AG04450 (cell line): Measurements from ENCODE around the gene SORCS2. TPM values are rescaled to one million over a fixed set of nuclear protein-coding genes. Genes with fewer than 3 reads are reported as not detected.
A peak's percentile ranks its signal among the peaks of the same experiment; 100 is the strongest.

Source experiments
- CTCF ChIA-PET: fragments of 300-600, 350-600 bp; formaldehyde crosslinking; extraction: SDS; loops from one replicate; lab custom pipeline; 2022; ENCODE audit warnings: antibody characterized with exemption, inconsistent platforms; lab: Charles Lee
- POLR2A ChIA-PET: fragments of 350-600 bp; formaldehyde crosslinking; extraction: SDS; loops from one replicate; lab custom pipeline; 2021; ENCODE audit warnings: antibody characterized with exemption, inconsistent platforms; lab: Yijun Ruan, JAX
- DNase-seq: peaks from one replicate; pipeline ENCODE4 v3.0.0-alpha.2; 2011; ENCODE audit warnings: low read depth, low spot score
- H3K27ac ChIP-seq: one replicate; pipeline ENCODE4 v1.5.1; 2012; ENCODE audit warnings: low read depth, low read length, control low read depth
- H3K27me3 ChIP-seq: one replicate; pipeline ENCODE4 v1.6.0; 2012; ENCODE audit warnings: low read length; ENCODE audit not compliant: control insufficient read depth, insufficient read depth
- H3K4me3 ChIP-seq: 2 replicates; pipeline ENCODE4 v1.5.1; 2011; ENCODE audit warnings: mild to moderate bottlenecking, low read depth, low read length, control low read depth
- H3K9me3 ChIP-seq: 2 replicates; pipeline ENCODE4 v1.5.1; 2012; ENCODE audit warnings: low read length; ENCODE audit not compliant: control insufficient read depth, insufficient read depth
- polyA plus RNA-seq: library from polyadenylated mRNA; depleted of rRNA; stranded (reverse); fragments of >200 nt; gene quantifications from 2 replicates; pipeline ENCODE4 v1.2.3, GENCODE V29; 2011
- TF ChIP-seq, protein P1 (sequence below): IDR thresholded peaks from 2 replicates; pipeline ENCODE4 v1.5.1; 2011; ENCODE audit warnings: low read depth, low read length, control low read depth, inconsistent platforms

Gene SORCS2
- polyA plus RNA-seq, 1 experiment: 0.29 TPM

DNA sequence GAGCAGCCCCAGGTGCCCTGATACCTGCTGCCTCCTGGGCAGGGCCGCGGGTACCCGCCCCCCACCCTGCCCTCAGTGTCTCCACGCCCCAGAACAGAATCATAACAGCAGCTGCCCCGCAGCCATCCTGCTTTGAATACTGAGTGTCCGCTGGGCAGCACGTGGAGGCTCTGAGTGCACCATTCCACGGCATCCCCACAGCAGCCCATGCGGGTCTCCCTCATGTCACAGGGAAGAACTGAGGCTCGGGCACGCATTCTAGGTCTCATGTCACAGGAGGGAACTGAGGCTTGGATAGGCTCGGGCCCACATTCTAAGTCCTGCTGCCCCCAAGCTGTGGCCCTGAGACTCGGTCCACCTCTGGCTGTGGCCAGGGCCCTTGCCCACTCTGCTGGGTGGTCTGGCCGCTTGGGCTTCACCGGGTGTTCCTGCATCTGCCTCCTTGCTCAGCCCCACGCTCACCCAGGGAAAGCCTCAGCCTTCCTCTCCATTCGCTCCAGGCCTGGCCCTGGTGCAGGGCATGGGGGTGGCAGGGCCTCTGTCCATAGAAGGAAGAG is 464.0 kb downstream of the SORCS2 start:
- H3K27ac ChIP-seq: no peak overlapping the region
- ChIA-PET CTCF (no interaction called here), POLR2A (no interaction called here)
- no peak for DNase-seq
- TF ChIP-seq, protein P1, sequence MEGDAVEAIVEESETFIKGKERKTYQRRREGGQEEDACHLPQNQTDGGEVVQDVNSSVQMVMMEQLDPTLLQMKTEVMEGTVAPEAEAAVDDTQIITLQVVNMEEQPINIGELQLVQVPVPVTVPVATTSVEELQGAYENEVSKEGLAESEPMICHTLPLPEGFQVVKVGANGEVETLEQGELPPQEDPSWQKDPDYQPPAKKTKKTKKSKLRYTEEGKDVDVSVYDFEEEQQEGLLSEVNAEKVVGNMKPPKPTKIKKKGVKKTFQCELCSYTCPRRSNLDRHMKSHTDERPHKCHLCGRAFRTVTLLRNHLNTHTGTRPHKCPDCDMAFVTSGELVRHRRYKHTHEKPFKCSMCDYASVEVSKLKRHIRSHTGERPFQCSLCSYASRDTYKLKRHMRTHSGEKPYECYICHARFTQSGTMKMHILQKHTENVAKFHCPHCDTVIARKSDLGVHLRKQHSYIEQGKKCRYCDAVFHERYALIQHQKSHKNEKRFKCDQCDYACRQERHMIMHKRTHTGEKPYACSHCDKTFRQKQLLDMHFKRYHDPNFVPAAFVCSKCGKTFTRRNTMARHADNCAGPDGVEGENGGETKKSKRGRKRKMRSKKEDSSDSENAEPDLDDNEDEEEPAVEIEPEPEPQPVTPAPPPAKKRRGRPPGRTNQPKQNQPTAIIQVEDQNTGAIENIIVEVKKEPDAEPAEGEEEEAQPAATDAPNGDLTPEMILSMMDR: no peak
- no peak overlapping the region for H3K4me3 ChIP-seq
- H3K9me3 ChIP-seq: no peaks in the 10 kb centered on the region; the same call in 1 of the 2 replicates
- no peaks in the 10 kb centered on the region for H3K27me3 ChIP-seq

DNA sequence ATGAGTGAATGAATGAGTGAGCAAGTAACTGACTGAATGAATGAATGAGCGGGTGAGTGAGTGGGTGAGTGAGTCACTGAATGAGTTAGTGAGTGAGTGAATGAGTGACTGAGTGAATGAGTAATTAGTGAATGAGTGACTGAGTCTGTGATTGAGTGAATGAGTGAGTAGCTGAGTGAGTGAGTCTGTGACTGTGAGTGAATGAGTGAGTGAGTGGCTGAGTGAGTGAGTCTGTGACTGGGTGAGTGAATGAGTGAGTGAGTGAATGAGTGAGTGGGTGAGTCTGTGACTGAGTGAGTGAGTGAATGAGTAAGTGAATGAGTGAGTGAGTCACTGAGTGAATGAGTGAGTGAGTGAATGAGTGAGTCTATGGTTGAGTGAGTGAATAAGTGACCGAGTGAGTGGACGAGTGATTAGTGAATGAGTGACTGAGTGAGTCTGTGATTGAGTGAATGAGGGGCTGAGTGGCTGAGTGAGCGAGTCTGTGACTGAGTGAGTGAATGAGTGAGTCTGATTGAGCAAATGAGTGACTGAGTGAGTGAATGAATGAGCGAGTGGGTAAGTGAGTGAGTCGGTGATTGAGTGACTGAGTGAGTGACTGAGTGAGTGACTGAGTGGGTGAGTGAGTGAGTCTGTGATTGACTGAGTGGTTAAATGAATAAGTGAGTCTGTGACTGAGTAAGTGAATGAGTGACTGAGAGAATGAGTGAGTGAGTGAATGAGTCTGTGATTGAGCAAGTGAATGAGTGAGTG is 465.4 kb downstream of the SORCS2 start:
- ChIA-PET CTCF (no interaction called here), POLR2A (no interaction called here)
- no peak overlapping the region for H3K4me3 ChIP-seq
- no peaks in the 10 kb centered on the region for H3K27me3 ChIP-seq
- H3K9me3 ChIP-seq: no peaks in the 10 kb centered on the region; the same call in 1 of the 2 replicates
- no peak for DNase-seq
- no peak overlapping the region for H3K27ac ChIP-seq
- TF ChIP-seq, protein P1: no peak

DNA sequence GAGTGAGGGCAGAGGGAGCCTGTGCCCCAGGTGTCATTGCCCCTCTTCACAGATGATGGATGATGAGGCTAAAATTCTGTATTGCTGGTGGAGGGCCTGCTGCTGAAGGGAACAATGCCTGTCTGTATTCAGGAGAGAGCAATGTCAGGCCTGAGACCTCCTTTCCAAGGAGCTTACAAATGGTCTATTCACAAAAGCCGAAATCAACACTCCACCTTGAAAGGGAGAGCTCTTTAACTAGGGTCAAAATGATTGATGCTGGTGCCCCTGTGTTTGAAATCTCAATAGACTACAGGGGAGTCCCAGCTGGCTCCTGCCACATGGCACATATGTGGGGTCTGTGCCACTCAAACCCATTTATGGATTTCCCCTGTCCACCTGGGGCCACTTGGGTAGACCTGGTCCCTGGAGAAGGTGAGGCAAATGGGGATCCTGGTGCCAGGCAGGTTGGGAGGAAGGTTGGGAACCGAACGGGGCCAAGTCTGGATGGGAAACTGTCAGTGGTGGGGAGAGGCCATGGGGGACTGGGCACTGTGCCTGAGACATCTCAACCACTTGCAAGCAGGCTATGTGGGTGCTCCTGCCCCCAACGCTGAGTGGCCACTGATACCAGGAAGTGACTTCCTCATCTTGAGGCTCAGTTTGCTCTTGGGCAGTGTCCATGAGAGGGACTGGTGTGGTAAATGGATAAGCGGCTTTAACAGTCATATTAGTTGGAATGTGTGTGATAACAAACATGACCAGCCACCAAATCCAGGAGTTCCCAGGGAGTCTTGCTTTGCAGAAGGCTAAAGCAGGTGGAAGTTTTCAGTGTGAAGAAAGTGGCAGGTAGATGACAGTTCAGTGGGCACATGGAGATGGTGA is 466.2 kb downstream of the SORCS2 start:
- DNase-seq: peak; percentile 20
- CTCF ChIA-PET: no interaction called here
- POLR2A ChIA-PET: no interaction called here
- peaks cover 2% of the 10 kb centered on the region for H3K27me3 ChIP-seq
- H3K27ac ChIP-seq: no peak overlapping the region
- TF ChIP-seq, protein P1: no peak
- no peaks in the 10 kb centered on the region; the same call in 1 of the 2 replicates for H3K9me3 ChIP-seq
- no peak overlapping the region for H3K4me3 ChIP-seq

DNA sequence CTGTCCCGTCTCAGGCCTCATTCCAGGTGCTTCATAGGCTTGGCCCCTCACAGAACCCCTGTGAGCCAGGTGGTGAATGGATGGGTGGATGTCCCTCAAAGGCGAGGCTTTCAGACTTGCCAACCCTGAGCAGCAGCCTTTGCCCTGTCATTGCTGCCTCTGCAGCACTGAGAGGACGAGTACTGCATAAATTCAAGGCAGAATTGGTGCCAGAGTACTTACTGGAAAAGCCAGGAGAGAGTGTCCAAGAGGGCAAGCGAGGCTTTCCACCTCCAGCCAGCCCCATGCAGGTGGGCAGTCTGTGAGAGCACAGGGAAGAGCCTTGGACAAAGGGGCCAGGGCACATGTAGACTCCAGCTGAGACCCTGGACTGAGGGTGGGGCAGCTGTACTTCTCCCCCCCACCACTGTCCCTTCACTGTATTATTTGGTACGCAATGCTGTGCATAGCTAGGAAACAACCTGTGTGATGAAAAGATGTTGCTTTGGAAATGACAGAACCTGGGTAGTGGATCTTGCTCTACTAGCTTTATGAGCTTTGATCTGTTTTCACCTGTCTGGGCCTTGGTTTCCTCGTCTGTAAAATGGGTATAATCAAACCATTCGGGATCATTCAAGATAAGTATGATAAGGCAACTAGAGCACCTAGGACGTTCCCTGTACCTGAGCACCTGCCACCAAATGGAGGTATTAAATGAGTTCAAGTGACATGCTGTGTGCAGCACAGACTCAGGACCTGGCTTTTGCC is 467.3 kb downstream of the SORCS2 start:
- no peaks in the 10 kb centered on the region; the same call in 1 of the 2 replicates for H3K9me3 ChIP-seq
- ChIA-PET CTCF (no interaction called here), POLR2A (no interaction called here)
- no peak for DNase-seq
- no peak overlapping the region for H3K4me3 ChIP-seq
- TF ChIP-seq, protein P1: no peak
- peaks cover 3% of the 10 kb centered on the region for H3K27me3 ChIP-seq
- H3K27ac ChIP-seq: no peak overlapping the region
